ENCODE results near the gene SCN2A.

Gene SCN2A

DNA sequence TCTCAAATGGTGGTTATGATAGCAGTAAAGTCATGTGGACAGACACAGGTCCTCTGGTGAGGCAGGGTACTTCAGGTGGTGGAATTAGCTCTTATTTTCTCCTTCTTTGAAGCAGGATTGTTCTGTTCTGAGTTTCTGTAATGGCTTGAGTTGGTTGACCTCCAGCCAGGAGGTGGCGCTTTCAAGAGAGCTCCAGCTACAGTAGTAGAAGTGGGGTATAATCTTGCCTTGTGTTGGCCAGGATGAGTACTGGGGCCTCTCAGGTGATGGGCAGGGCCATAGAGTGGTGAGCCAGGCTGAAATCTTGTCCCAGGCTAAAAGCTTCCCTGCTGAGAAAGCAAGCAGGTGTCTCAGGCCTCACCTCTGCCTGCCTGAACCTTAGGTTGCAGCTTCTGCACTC lies 177.8 kb downstream of the SCN2A start:
- no peaks in the 10 kb centered on the region for H3K27me3 ChIP-seq (ENCODE audit: control insufficient read depth, insufficient read depth, low read length)
- H3K27ac ChIP-seq (ENCODE audit: low read depth, low read length), result no peak overlapping the region
- no peak overlapping the region for H3K4me3 ChIP-seq (ENCODE audit: low read depth, low read length)
- H3K4me1 ChIP-seq (ENCODE audit: control insufficient read depth, insufficient read depth, low read length), result peaks cover 3% of the 10 kb centered on the region; the same call in 1 of the 2 replicates
- peaks cover 7% of the 10 kb centered on the region for H3K9me3 ChIP-seq (ENCODE audit: control insufficient read depth, insufficient read depth, low read depth, low read length)
- no peak overlapping the region for H3K9ac ChIP-seq (ENCODE audit: low read length)
- H3K36me3 ChIP-seq (ENCODE audit: control insufficient read depth, insufficient read depth, low read length), result no peaks in the 10 kb centered on the region

DNA sequence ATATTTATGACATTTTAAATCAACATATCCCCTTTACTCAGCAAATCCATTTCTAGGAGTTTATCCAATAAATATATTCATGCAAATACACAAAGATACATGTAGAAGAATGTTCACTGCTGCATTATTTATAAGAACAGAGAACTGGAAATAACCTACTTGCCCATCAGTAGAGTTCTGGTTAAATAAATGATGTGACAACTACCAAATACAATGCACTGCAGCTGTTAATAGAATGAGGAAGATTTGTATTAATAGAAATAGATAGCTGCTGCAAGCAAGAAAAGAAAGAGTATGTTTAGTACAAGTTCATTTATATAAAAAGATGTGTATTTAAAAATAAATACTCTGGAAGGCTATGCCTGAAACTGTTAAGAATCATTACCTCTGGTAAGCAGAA lies 181.0 kb downstream of the SCN2A start:
- H3K27ac ChIP-seq (ENCODE audit: low read depth, low read length), result no peak overlapping the region
- no peak overlapping the region for H3K4me3 ChIP-seq (ENCODE audit: low read depth, low read length)
- no peaks in the 10 kb centered on the region for H3K36me3 ChIP-seq (ENCODE audit: control insufficient read depth, insufficient read depth, low read length)
- H3K9me3 ChIP-seq (ENCODE audit: control insufficient read depth, insufficient read depth, low read depth, low read length), result peaks cover 22% of the 10 kb centered on the region
- H3K4me1 ChIP-seq (ENCODE audit: control insufficient read depth, insufficient read depth, low read length), result peaks cover 3% of the 10 kb centered on the region; the same call in 1 of the 2 replicates
- H3K9ac ChIP-seq (ENCODE audit: low read length), result no peak overlapping the region
- H3K27me3 ChIP-seq (ENCODE audit: control insufficient read depth, insufficient read depth, low read length), result no peaks in the 10 kb centered on the region

DNA sequence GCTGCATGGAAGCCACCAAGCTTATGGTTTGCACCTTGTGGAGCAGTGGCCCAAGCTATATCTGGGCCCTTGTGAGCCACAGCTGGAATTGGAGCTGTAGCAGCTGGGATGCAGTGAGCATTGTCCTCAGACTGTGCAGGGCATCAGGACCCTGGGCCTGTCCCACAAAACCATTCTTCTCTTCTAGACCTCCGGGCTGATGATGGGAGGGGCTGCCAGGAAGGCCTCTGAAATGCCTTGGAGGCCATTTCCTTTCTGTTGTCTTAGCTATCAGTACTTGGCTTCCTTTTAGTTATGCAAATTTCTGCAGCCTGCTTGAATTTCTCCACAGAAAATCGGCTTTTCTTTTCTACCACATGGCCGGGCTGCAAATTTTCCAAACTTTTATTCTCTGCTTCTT lies 183.9 kb downstream of the SCN2A start:
- Histone ChIP-seq H3K36me3 (ENCODE audit: control insufficient read depth, insufficient read depth, low read length) (no peaks in the 10 kb centered on the region), H3K9ac (ENCODE audit: low read length) (no peak overlapping the region), H3K9me3 (ENCODE audit: control insufficient read depth, insufficient read depth, low read depth, low read length) (peaks cover 24% of the 10 kb centered on the region), H3K4me1 (ENCODE audit: control insufficient read depth, insufficient read depth, low read length) (peaks cover 3% of the 10 kb centered on the region; the same call in 1 of the 2 replicates), H3K27ac (ENCODE audit: low read depth, low read length) (no peak overlapping the region), H3K27me3 (ENCODE audit: control insufficient read depth, insufficient read depth, low read length) (no peaks in the 10 kb centered on the region), H3K4me3 (ENCODE audit: low read depth, low read length) (0 out of 2 replicates have a peak overlapping the region, but pooled peaks have one; percentile 6)

DNA sequence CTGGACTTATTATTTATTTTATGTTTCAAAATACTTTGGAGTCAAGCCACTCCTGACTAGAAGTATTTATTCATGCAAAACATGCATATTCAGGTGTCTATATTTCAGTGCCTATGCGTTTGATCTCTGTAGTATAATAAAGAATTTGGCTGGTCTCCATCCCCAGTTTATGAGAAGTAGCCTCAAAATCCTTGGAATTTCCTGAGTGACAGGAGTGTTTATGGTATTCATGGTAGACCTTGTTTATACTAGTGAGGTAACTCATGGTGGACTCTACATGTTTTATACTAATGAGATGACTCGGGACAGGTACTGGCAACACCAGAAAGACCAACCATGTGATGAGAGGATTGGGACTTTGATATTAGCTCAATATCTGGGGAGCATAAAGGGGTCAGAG lies 186.3 kb downstream of the SCN2A start:
- H3K9ac ChIP-seq (ENCODE audit: low read length), result no peak overlapping the region
- no peak overlapping the region for H3K27ac ChIP-seq (ENCODE audit: low read depth, low read length)
- no peaks in the 10 kb centered on the region for H3K27me3 ChIP-seq (ENCODE audit: control insufficient read depth, insufficient read depth, low read length)
- peaks cover 24% of the 10 kb centered on the region for H3K9me3 ChIP-seq (ENCODE audit: control insufficient read depth, insufficient read depth, low read depth, low read length)
- H3K4me1 ChIP-seq (ENCODE audit: control insufficient read depth, insufficient read depth, low read length), result no peaks in the 10 kb centered on the region
- H3K36me3 ChIP-seq (ENCODE audit: control insufficient read depth, insufficient read depth, low read length), result no peaks in the 10 kb centered on the region
- no peak overlapping the region for H3K4me3 ChIP-seq (ENCODE audit: low read depth, low read length)

DNA sequence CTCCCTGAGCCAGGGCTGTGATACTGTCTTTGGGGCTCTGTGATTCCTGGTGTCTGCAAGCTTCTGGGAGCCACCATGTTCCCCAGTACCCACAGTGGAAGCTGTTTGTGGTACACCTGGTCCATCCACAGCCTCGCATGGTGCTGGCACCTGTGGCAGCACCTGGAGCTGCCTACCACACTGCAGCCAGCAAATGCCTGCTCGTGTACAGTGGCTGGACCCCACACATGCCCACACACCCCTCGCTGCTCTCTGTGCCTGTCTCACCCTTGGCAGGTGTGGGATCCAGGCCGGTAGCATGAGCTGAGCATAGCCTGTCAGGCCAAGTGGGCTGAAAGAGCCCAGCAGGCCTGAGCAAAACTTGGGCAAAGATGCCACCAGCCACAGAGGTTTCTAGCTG lies 188.5 kb downstream of the SCN2A start:
- no peak overlapping the region for H3K9ac ChIP-seq (ENCODE audit: low read length)
- no peak overlapping the region for H3K4me3 ChIP-seq (ENCODE audit: low read depth, low read length)
- H3K27ac ChIP-seq (ENCODE audit: low read depth, low read length), result no peak overlapping the region
- peaks cover 7% of the 10 kb centered on the region for H3K4me1 ChIP-seq (ENCODE audit: control insufficient read depth, insufficient read depth, low read length)
- H3K9me3 ChIP-seq (ENCODE audit: control insufficient read depth, insufficient read depth, low read depth, low read length), result peaks cover 10% of the 10 kb centered on the region
- no peaks in the 10 kb centered on the region for H3K36me3 ChIP-seq (ENCODE audit: control insufficient read depth, insufficient read depth, low read length)
- no peaks in the 10 kb centered on the region for H3K27me3 ChIP-seq (ENCODE audit: control insufficient read depth, insufficient read depth, low read length)

DNA sequence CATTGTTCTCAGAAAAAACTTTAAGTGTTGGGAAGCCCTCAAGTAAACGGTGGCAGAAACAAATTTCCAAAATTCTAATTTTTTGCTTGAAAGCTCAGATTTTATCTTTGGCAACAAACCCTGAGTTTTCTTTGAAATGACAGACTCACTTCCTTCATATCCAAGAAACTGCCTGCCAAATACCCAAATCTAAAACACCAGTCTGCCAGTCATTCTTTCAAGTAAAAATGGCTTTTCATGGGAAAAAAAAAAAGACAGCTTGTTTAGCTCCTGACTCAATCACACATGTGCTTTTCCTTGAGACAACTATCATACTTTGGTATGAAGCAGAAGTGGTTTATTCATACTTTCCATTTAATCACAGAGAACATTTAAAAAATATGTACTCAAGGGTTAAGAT lies 189.7 kb downstream of the SCN2A start:
- H3K27ac ChIP-seq (ENCODE audit: low read depth, low read length), result no peak overlapping the region
- H3K4me1 ChIP-seq (ENCODE audit: control insufficient read depth, insufficient read depth, low read length), result peaks cover 11% of the 10 kb centered on the region
- H3K36me3 ChIP-seq (ENCODE audit: control insufficient read depth, insufficient read depth, low read length), result no peaks in the 10 kb centered on the region
- peaks cover 5% of the 10 kb centered on the region; the same call in 1 of the 2 replicates for H3K9me3 ChIP-seq (ENCODE audit: control insufficient read depth, insufficient read depth, low read depth, low read length)
- no peak overlapping the region for H3K9ac ChIP-seq (ENCODE audit: low read length)
- no peak overlapping the region for H3K4me3 ChIP-seq (ENCODE audit: low read depth, low read length)
- H3K27me3 ChIP-seq (ENCODE audit: control insufficient read depth, insufficient read depth, low read length), result no peaks in the 10 kb centered on the region

DNA sequence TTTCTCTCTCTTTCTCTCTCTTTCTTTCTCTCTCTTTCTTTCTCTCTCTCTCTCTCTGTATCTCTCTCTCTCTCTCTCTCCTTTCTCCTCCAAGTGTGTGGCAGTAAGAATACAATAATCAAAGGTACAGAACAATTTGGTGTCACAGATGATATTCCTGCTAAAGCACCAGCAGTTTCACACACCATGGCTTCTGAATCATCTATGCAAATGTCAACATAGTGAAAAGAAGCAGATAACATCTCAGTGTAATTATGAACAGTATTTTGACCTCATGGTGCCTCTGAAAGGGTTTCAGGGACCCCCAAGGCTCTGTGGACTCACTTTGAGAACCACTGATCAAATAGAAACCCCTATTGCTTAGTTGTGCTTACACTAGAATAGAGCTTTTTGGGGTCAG lies 191.8 kb downstream of the SCN2A start:
- Histone ChIP-seq H3K4me1 (ENCODE audit: control insufficient read depth, insufficient read depth, low read length) (peaks cover 26% of the 10 kb centered on the region), H3K4me3 (ENCODE audit: low read depth, low read length) (no peak overlapping the region), H3K36me3 (ENCODE audit: control insufficient read depth, insufficient read depth, low read length) (no peaks in the 10 kb centered on the region), H3K9me3 (ENCODE audit: control insufficient read depth, insufficient read depth, low read depth, low read length) (no peaks in the 10 kb centered on the region), H3K27ac (ENCODE audit: low read depth, low read length) (no peak overlapping the region), H3K9ac (ENCODE audit: low read length) (no peak overlapping the region), H3K27me3 (ENCODE audit: control insufficient read depth, insufficient read depth, low read length) (no peaks in the 10 kb centered on the region)

DNA sequence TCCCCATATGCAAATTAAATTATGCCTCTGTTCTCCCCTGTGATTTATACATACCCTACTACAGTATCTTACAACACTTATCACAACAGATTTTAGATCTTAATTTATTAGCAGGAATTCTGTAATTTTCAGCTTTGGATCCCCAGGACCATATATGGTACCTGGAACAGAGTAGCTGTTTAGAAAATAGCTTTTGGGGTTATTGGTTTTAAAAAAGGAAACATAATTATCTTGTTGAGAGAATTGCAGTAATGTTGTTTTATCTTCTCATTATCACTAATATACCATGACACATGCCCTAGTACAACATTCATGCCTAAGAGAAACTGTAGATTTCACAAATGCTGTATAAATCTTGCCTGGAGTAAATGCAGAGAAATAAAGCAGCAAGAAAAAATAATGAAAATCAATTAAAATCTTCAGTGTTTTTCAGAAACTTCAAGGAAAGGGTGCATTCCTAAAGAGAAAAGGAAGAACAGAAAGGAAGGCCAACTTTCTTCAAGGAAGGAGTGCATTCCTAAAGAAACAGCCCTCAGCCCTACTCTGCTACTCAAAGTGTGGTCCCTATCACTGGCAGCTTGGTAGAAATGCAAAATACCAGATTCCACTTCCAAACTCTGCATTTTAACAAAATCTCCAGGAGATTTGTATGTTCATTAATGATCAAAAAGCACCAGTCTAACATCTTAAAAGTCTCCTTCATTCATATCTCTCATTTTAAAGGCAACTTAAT lies 193.2 kb downstream of the SCN2A start:
- peaks cover 34% of the 10 kb centered on the region for H3K4me1 ChIP-seq (ENCODE audit: control insufficient read depth, insufficient read depth, low read length)
- H3K27me3 ChIP-seq (ENCODE audit: control insufficient read depth, insufficient read depth, low read length), result no peaks in the 10 kb centered on the region
- H3K36me3 ChIP-seq (ENCODE audit: control insufficient read depth, insufficient read depth, low read length), result no peaks in the 10 kb centered on the region
- H3K4me3 ChIP-seq (ENCODE audit: low read depth, low read length), result no peak overlapping the region
- peak overlapping the region; percentile 33; the same call in 1 of the 2 replicates for H3K27ac ChIP-seq (ENCODE audit: low read depth, low read length)
- H3K9me3 ChIP-seq (ENCODE audit: control insufficient read depth, insufficient read depth, low read depth, low read length), result no peaks in the 10 kb centered on the region
- H3K9ac ChIP-seq (ENCODE audit: low read length), result no peak overlapping the region

DNA sequence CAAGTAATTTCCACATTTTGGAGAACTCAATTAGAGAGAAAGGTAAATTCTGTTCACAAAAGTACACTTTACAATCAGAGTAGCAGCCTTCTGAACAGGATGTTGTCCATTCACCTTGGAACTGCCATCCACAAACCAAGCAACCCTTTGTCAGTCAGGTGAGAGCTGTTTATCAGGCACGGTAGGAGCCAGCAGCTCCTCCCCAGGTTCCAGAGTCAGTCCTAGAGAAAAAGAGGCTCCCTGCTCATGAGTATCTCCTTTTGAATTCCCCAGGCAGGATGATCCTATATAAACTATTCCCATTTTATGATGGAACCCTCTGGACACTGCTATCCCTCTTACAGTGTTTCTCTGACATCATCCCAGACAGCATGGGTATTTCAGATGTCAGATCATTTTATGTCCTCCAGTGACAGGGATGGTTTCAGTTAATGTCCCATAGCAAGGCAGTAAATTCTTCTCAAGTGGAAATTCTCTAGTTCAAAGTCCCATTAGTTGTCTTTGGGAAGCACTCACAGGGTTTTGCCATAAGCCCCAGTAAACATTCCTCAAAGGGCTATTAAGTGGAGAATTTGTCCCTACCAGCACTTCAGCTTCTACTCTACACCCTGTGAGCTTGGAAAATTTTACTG lies 195.8 kb downstream of the SCN2A start:
- Histone ChIP-seq H3K4me3 (ENCODE audit: low read depth, low read length) (no peak overlapping the region), H3K27me3 (ENCODE audit: control insufficient read depth, insufficient read depth, low read length) (no peaks in the 10 kb centered on the region), H3K9me3 (ENCODE audit: control insufficient read depth, insufficient read depth, low read depth, low read length) (no peaks in the 10 kb centered on the region), H3K36me3 (ENCODE audit: control insufficient read depth, insufficient read depth, low read length) (no peaks in the 10 kb centered on the region), H3K4me1 (ENCODE audit: control insufficient read depth, insufficient read depth, low read length) (peaks cover 34% of the 10 kb centered on the region), H3K9ac (ENCODE audit: low read length) (no peak overlapping the region), H3K27ac (ENCODE audit: low read depth, low read length) (peak overlapping the region; percentile 9; the same call in 1 of the 2 replicates)

DNA sequence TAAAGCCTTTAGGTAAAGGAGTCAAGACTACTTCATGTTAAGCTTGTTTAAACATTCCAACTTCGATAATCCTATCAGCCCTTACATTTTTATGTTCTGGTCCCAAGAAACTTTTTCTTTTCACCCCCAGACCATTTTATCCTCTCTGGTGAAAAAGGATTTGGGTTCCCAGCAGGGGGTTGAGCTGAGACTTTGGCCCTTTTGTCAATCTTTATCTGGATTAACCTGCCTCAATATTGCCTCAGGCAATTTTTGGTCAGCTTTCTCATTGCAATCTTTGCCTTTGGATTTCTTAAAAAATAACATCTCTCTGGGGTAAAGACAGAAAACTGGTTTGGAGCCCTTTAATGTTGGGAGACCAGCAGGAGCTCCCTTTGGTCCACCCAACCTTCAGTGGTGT lies 196.4 kb downstream of the SCN2A start:
- H3K9me3 ChIP-seq (ENCODE audit: control insufficient read depth, insufficient read depth, low read depth, low read length), result no peaks in the 10 kb centered on the region
- H3K36me3 ChIP-seq (ENCODE audit: control insufficient read depth, insufficient read depth, low read length), result no peaks in the 10 kb centered on the region
- H3K27me3 ChIP-seq (ENCODE audit: control insufficient read depth, insufficient read depth, low read length), result no peaks in the 10 kb centered on the region
- H3K9ac ChIP-seq (ENCODE audit: low read length), result no peak overlapping the region
- H3K27ac ChIP-seq (ENCODE audit: low read depth, low read length), result peak overlapping the region; percentile 9; the same call in 1 of the 2 replicates
- H3K4me1 ChIP-seq (ENCODE audit: control insufficient read depth, insufficient read depth, low read length), result peaks cover 34% of the 10 kb centered on the region
- H3K4me3 ChIP-seq (ENCODE audit: low read depth, low read length), result no peak overlapping the region

DNA sequence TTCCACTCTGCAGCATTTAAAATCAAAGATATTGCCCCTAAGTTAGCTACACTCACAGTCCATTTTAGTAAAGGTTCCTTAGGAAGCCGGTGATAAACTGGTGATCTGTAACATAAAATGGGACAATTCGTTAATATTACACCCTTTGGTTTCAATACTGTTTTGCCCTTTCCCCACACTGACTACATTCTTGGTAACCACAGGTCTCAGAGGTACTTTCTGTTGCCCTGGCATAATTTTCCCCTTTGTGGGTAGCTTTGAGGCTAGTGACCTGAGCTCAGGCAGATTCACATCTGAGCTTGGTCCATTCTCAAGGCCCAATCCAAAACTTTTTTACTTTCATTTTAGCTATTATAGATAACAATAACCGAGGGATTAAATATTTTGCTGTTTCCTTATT lies 197.3 kb downstream of the SCN2A start:
- Histone ChIP-seq H3K9ac (ENCODE audit: low read length) (no peak overlapping the region), H3K4me3 (ENCODE audit: low read depth, low read length) (no peak overlapping the region), H3K27ac (ENCODE audit: low read depth, low read length) (no peak overlapping the region), H3K27me3 (ENCODE audit: control insufficient read depth, insufficient read depth, low read length) (no peaks in the 10 kb centered on the region), H3K4me1 (ENCODE audit: control insufficient read depth, insufficient read depth, low read length) (peaks cover 34% of the 10 kb centered on the region), H3K9me3 (ENCODE audit: control insufficient read depth, insufficient read depth, low read depth, low read length) (no peaks in the 10 kb centered on the region), H3K36me3 (ENCODE audit: control insufficient read depth, insufficient read depth, low read length) (no peaks in the 10 kb centered on the region)

Data from HUES6 (cell line).